Measurements from ENCODE around the gene MAVS. TPM values are rescaled to one million over a fixed set of nuclear protein-coding genes. Genes with fewer than 3 reads are reported as not detected.

Gene MAVS
- total RNA-seq, 1 experiment from 2014 or later, result 24.2 TPM

- Histone ChIP-seq H3K23me2 (ENCODE audit: insufficient read length, low read depth, low read length, poor library complexity, severe bottlenecking) (no peaks in the 10 kb centered on the region), H2BK120ac (ENCODE audit: low read depth, low read length, poor library complexity, severe bottlenecking) (no peak overlapping the region), H3K18ac (ENCODE audit: insufficient read length, low read depth, low read length) (no peak overlapping the region), H3K79me1 (ENCODE audit: insufficient read depth, low read depth, low read length, poor library complexity, severe bottlenecking) (no peaks in the 10 kb centered on the region), H2BK15ac (ENCODE audit: low read depth, low read length) (no peak overlapping the region), H4K8ac (replicated peaks; ENCODE audit: insufficient read length, low read depth, low read length) (no peak overlapping the region), H3K23ac (ENCODE audit: insufficient read length, low read depth, low read length) (no peak overlapping the region), H3K4me2 (ENCODE audit: insufficient read depth, insufficient read length, low read length) (no peak overlapping the region), H3K79me2 (ENCODE audit: insufficient read depth, low read length) (no peaks in the 10 kb centered on the region), H3K4ac (ENCODE audit: low read depth, low read length) (no peak overlapping the region), H3K27me3 (ENCODE audit: insufficient read depth, low read length) (no peaks in the 10 kb centered on the region), H2BK20ac (ENCODE audit: low read depth, low read length, poor library complexity, severe bottlenecking) (no peak overlapping the region), H3K14ac (ENCODE audit: insufficient read depth, low read length) (no peak overlapping the region), H2AK5ac (ENCODE audit: insufficient read length, low read length) (no peak overlapping the region), H3K9ac (ENCODE audit: extremely low read depth, insufficient read length, low read length) (no peak overlapping the region), H4K5ac (ENCODE audit: insufficient read length, low read depth, low read length) (no peak overlapping the region), H3K9me3 (ENCODE audit: control insufficient read depth, low read depth, low read length) (no peaks in the 10 kb centered on the region), H2BK5ac (ENCODE audit: insufficient read length, low read length) (no peak overlapping the region), H3T11ph (ENCODE audit: low read length) (no peak overlapping the region), H4K20me1 (ENCODE audit: control insufficient read depth, insufficient read depth, insufficient read length) (peaks cover 5% of the 10 kb centered on the region), H4K91ac (ENCODE audit: insufficient read length, low read depth, low read length) (no peak overlapping the region), H3K27ac (ENCODE audit: insufficient read length, low read depth, low read length) (no peak overlapping the region), H3K4me1 (ENCODE audit: insufficient read depth, low read length) (peaks cover 6% of the 10 kb centered on the region; the same call in 1 of the 2 replicates), H2AFZ (ENCODE audit: low read length) (no peak overlapping the region), H3K56ac (ENCODE audit: insufficient read length, low read depth, low read length) (no peak overlapping the region), H2BK12ac (ENCODE audit: insufficient read length, low read depth, low read length) (no peak overlapping the region)
- WGBS (ENCODE audit: extremely low coverage, insufficient read length, low lambda C conversion rate), result no CpG with 5 or more reads among the region's 11 CpGs
- TF ChIP-seq CTCF (conservative IDR thresholded peaks at IDR 0.05), result no peak
- Mint-ChIP-seq H3K4me3 (no peak overlapping the region; a peak in 1 of 5 replicates), H3K27ac (peak overlapping the region in 2 of 3 experiments; percentile 76 to 97; a peak in 3 of 7 replicates), H3K27me3 (ENCODE audit: low read depth) (peaks cover 4% of the 10 kb centered on the region; the same call in 1 of the 2 replicates), H3K4me1 (peaks cover 36 to 40% of the 10 kb centered on the region in 2 experiments), H3K36me3 (ENCODE audit: insufficient read depth in 1 of 3, low read depth in 3 of 3) (peaks cover 22 to 50% (median 39%) of the 10 kb centered on the region in 3 experiments), H3K9me3 (no peaks in the 10 kb centered on the region; a peak in 1 of 5 replicates)
- no peak for DNase-seq
Measured at GRCh38 chr20:3925113-3925695, 78.6 kb downstream of the MAVS start.

Small RNA genes within 50 kb of the gene (microRNA-seq; reads per million reads assigned to microRNA genes)
- gene MIR103A2 (ENCODE audit: borderline microRNAs expressed) (0.35 reads per million), gene MIR103B2 (ENCODE audit: borderline microRNAs expressed) (not detected)

Other genes starting within 250 kb of the MAVS start
- not detected in 2 replicates for gene GFRA4, start 183.4 kb upstream of the MAVS start, total RNA-seq (2021)
- gene ADAM33, start 164.8 kb upstream of the MAVS start, total RNA-seq (2021), result 4.0 and 4.4 TPM in 2 replicates
- not detected in 2 replicates for gene SIGLEC1, start 134.2 kb upstream of the MAVS start, total RNA-seq (2021)
- gene HSPA12B, start 114.1 kb upstream of the MAVS start, total RNA-seq (2021), result 2.7 and 2.9 TPM in 2 replicates
- gene ADISSP, start 79.1 kb upstream of the MAVS start, total RNA-seq (2021), result 79.2 and 80.9 TPM in 2 replicates
- gene SPEF1, start 65.4 kb upstream of the MAVS start, total RNA-seq (2021), result 0.22 and 0.24 TPM in 2 replicates
- gene CENPB, start 60.1 kb upstream of the MAVS start, total RNA-seq (2021), result 63.1 and 64.0 TPM in 2 replicates
- 22.9 and 24.0 TPM in 2 replicates for gene CDC25B, start 50.5 kb upstream of the MAVS start, total RNA-seq (2021)
- gene AP5S1, start 26.3 kb upstream of the MAVS start, total RNA-seq (2021), result 3.9 and 4.1 TPM in 2 replicates
- gene PANK2, start 42.6 kb downstream of the MAVS start, total RNA-seq (2021), result 61.0 and 65.4 TPM in 2 replicates
- 19.2 and 20.4 TPM in 2 replicates for gene RNF24, start 168.7 kb downstream of the MAVS start, total RNA-seq (2021)